ENCODE measurements around the gene UBE2J2.

GRCh38 chr1:1239227-1239613 lies 34.4 kb downstream of the UBE2J2 start:
- no peak for TF ChIP-seq CTCF (IDR thresholded peaks at IDR 0.05)
- TF ChIP-seq POLR2A (IDR thresholded peaks at IDR 0.05), result no peak

Data from body of pancreas (tissue), 4 donors.